GM21381 (cell line): Measurements from ENCODE around the gene MTAP.

Experiments
- ATAC-seq: cut with Tn5 transposase; IDR thresholded peaks from one replicate; pipeline ENCODE4 v1.9.1; 2021; ENCODE audit warnings: mild to moderate bottlenecking, moderate library complexity; ENCODE audit not compliant: unreplicated experiment

MTAP gene

DNA sequence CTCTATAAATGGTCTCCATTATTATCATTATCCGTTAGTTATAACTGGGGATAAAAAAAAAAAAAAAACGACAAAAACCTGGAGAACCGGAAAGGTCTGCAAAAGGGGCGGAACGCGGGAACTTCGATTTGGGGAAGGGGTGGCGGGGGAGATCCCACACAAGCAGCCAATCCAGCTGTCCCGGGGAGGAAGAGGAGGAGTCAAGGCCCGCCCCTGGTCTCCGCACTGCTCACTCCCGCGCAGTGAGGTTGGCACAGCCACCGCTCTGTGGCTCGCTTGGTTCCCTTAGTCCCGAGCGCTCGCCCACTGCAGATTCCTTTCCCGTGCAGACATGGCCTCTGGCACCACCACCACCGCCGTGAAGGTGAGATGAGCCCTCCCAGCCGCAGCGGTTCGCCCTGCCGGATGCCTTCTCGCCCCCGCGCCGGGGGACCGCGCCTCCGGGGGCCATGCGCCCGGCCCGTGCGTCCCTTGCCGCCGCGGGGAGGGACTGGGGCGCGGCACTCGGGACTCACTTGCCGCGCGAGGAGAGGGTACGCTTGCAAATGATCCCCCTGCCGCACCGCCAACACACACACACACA is at the start of gene MTAP:
TSS of gene MTAP (plus strand) at position 219 of the 583 bp plus-strand sequence. CDS start at position 332, 113 bp downstream.
- peak; percentile 94 for ATAC-seq

DNA sequence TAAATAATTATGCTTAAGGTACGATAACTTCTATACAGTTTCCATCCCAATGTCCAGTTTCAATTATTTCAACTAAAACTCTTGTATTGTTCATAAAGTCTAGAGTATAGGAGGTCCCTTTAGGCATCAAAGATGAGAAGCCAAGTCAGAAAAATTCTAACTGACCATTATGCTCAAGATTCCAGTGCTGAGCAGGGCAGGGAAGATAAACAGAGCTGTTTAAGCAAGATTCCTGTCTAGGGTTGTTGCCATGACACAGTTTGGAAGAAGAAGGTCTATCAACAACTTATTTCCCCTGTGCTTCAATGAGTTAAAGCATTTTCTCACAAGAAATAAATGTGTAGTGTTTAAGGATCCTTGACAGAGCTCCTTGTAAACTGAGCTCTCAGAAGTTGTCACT is 48.9 kb upstream of the MTAP start:
- no peak for ATAC-seq

DNA sequence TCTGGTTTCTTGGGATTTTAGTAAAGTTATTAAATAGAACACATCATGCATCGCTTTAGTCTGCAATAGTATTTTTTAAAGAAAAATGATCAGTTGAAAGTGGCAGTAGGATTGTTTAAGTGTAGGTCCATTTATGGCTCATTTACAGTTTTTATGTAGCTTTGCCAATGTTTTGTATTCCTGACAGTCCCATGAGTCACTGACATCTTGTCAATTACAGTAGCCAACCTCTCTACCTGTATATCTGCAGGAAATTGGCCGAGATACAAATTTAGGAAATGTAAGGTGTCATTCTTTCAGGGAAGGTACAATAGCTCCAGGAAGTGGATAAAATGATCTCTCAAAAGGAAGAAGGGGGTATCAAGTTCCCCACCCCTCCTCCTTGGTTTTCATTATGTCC is 47.7 kb upstream of the MTAP start:
- ATAC-seq, result no peak

DNA sequence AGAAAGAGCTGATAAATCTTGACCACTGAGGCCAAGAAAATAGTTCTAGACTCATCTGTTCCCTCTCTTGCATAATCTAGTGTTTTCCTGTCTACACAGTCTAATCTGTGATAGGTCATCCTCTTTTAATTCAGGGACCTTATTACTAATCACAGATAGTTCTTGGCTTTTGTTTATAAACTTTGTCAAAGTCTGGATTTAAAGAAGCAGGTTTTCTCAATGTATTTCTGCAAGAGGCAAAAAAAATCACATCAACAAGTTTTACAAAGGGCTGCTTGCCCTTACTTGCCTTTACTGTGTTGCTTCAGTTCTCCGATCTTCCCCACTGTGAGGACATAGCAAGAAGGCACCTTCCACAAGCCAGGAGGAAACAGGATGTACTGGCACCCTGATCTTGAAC is 43.9 kb upstream of the MTAP start:
- no peak for ATAC-seq

DNA sequence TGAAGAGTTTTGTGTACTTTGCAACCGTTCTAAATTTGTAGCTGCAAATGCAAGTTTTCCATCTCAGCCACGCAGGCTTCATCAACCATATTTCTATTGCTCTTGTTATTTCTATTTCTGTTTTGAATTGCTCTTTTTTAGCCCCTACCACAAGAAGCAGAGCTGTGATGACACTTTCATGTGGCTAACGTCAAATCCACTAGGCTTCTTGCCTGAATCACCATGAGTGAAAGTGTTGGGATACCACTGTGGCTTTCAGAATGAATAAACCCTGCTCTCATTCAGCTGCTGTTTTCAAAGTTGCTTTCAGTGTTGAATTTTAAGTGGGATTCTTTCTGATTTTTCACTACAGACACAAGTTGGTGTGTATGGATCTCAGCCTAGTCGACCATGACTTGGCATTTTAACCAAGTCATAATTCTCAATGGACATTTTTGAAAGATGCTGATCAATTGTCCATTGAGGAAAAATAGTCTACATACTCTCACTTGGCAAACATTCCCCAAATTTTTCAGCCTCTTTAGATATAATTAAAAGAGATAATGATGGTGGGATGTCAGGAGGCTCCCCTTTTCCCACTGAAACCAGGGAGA is 41.0 kb upstream of the MTAP start:
- peak; percentile 98 for ATAC-seq

DNA sequence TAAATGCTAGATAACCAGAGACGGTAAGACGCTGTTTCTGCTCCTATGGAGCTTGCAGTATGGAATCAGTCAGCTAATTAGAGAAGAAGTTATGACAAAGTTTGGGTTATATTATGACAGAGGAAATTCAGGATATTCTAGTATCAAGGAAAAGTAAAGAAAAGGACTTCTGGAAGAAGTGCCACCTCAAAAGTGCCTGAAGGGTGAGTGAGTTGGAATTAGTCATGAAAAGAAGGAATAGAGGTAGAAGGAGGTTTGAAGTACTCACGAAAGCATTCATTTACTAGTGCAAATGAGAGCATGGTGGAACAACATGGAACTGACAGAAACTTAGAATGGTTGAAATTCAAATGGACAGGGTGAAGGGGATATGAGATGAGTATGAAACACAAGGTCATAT is 40.4 kb upstream of the MTAP start:
- no peak for ATAC-seq

GRCh38 chr9:21764846-21765245 is 37.6 kb upstream of the MTAP start:
- no peak for ATAC-seq

DNA sequence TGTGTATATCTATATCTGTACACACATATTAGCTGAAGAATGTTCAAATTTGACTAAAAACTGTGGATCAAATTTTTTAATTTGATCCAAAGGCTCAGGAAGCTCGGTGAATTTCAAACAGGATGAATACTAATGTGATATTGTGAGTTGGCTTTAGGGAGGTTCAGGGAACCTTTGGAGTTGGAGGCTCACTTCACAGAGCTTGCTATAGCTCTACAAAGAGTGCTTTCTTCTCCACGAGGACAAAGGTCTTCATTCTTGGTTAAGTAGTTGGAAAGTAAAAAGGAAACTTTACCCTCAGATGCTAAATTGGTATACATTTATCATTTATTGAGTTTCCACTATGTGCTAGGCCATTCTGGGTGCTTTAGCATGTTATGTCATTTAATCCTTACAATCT is 36.3 kb upstream of the MTAP start:
- ATAC-seq, result no peak

GRCh38 chr9:21770871-21771560 is 31.4 kb upstream of the MTAP start:
- no peak for ATAC-seq

DNA sequence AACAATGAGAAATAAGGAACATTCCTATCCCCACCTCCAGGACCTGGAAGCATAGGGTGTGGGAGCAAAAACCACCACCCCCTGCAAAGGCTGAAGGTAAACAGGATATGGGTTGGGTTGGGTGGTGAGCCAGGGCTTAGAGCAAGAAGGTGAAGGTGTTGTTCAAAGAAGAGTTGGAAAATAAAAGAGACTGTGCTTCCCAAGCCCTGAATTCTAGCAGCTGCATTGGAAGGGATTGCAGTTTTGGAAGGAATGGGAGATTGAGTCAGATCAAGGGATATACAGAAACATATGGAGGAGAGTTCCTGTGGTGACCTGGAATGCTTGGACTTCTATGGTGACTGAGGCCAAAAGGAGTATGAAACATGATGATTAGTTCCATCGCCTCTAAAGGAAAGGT is 24.7 kb upstream of the MTAP start:
- no peak for ATAC-seq

DNA sequence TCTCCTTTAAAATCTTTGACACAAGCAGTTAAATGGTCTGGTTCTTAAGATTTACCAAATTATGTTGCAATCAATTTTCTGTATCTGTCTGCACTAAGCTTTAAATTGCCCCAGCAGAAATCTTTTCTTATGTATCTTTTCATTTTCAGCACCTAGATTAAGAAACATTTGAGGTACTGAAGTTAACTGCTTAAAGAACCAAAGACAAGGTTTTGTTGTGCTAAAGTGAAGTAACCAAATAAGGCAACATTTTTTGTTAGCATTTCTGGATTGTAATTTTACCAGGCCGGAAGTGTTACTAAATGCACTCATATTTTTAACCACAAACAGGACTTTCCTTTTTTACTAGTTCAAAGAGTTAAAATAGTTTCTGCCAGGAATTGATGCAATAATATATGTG is 24.1 kb upstream of the MTAP start:
- no peak for ATAC-seq

DNA sequence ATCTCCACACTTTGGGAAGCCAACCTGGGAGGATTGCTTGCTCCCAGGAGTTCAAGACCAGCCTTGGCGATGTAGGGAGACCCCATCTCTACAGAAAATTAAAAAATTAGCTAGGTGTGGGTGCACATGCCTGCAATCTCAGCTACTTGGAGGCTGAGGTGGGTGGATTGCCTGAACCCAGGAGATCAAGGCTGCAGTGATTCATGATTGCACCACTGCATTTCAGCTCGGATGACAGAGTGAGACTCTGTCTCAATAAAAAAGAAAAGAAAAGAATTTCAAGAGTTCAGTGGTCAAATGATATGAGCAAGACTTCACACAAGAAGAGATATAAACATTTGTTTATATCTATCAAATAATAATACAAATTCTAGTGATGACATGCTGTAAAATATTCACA is 23.0 kb upstream of the MTAP start:
- no peak for ATAC-seq

- ATAC-seq, result no peak
Observed at GRCh38 chr9:21781656-21782055, 20.8 kb upstream of the MTAP start.

DNA sequence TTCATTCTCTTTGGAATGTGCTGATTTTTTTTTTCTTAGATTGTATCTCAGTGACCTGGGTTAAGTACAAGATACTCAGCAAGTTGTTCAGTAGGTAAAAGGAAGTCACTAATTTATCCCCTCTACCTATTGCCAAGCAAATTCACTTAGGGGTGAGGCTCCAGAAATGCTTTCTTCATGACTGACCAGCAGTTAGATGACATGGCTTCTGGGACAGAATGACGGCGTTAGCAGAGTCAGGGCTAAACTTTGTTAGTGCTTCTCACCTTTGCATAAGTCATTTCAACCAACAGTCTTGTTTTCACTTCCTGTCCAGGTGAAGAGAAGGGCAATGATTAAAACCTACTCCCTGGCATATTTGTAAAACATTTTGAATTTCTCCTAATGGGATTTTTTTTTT is 20.2 kb upstream of the MTAP start:
- no peak for ATAC-seq

DNA sequence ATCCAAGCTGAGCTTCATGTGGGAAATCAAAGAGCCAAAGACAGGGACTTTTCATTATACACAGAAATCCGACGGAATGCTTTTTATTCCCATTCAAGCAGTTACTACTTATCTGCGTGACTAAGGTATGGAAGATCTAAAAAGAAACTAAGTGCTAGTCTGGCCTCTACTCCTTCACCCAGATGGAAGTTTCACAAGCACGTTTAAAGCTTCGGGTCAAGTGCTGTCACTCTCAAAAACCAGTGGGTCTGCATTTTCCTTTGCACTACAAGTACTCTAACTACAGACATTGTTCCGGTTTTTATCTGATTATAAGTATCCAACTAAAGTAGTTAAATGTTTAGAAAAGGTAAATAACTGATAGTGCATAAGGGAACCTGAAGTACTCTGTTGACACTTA is 13.7 kb upstream of the MTAP start:
- ATAC-seq, result no peak

- peak; percentile 99 for ATAC-seq
Observed at GRCh38 chr9:21789541-21790037, 12.8 kb upstream of the MTAP start.

GRCh38 chr9:21795483-21795882 is 7.0 kb upstream of the MTAP start:
- no peak for ATAC-seq

DNA sequence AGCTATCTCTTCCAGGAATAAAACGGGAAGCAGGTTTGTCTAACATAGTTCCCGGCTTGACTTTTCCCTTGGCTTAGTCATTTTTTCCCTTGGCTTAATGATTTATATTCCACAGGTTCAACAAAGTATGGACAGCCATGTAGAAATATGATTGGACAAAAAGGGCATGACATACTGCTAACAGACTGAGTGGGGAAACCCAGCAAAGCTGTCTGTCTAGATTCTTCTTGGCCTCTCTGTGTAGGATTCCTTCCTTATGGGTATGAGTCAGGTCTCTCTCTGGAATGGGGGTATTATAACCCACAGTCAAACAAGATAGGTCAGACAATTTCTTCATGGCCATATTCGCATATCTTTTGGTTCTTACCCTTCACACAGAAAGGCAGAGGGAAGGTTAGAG is 5.7 kb upstream of the MTAP start:
- ATAC-seq, result no peak

DNA sequence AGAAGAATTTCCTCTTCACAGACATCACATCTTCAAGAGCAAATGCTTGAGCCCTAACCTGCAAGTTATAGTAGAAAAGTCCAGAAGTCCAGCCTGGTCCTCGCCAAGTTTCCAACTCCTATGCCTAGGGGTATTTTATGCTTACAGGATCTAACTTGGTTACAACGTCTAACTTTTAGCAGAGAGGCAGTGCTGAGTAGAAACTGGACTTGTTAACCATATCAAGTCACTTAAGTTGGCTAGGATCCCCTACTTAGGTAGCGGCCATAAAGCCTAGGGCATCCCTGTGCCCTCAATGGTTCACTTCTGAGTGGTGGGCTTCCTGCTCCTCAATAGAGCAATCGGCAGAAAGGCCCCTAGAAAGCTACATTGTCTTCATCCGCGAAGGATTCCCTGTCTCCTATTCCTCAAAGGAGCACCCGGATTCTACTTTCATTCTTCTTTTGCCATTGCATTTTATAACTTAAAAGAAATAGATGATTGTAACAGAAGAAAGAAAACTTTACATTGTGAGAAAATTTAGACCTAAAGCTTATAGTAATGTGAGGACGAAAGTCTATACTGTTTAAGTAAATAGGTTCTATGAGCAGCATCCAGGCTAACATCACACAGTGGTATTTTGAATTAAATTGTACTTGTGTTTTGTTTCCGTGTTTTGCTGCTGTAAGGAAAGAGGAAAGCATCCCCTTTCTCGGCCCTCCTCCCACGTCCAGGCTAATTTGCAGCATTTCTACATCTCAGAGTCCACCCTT is 1.3 kb upstream of the MTAP start:
- no peak for ATAC-seq

GRCh38 chr9:21801683-21802417 is 586 bp upstream of the MTAP start:
- peak; percentile 15 for ATAC-seq

GRCh38 chr9:21803649-21804048 is 1.2 kb downstream of the MTAP start:
- ATAC-seq, result no peak
